Stimulated activated CD4-positive, alpha-beta T cell treated with anti-CD3 and anti-CD28 coated beads, Interleukin-4, amount 100 ng/mL, for 48 hours (primary cell): ENCODE measurements around the gene UNCX.
"Not testable (repeated sequence)": the region's sequence is repeated elsewhere in the genome, so short reads cannot be mapped to it uniquely, and the experiment has no call there.

Source experiments
- DNase-seq, 2 donors: peaks; one replicate each; pipeline ENCODE4 v3.0.0-alpha.2; 2020; ENCODE audit warnings: low read depth in 2 of 2

Gene UNCX

DNA sequence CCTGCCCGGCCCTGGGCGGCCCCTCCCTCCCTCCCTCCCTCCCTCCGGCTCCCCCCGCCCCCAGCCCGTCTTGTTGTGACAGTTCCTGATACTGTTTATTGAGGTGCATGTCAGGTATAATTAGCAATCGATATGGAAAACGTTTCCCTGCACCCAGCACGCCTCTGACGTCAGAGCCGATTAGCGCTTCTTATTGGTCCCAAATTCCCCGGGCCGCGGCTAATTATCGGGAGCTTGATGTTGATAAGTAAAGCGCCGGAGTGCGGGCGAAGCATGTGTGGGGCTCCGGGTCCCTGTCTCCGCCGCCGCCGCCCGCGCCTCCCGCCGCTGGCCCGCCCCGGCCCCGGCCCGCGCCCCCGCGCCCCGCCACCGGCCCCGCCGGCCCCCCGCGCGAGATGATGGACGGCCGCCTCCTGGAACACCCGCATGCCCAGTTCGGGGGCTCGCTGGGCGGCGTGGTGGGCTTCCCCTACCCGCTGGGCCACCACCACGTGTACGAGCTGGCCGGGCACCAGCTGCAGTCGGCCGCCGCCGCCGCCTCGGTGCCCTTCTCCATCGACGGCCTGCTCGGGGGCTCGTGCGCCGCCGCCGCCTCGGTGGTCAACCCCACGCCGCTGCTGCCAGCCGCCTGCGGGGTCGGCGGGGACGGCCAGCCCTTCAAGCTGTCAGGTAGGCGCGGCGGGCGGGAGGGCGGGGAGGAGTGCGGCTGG is at the start of gene UNCX:
Gene UNCX (plus strand): TSS at position 250 of the 710 bp plus-strand sequence. CDS start 146 bp downstream, at position 396.
- DNase-seq, result no peak

DNA sequence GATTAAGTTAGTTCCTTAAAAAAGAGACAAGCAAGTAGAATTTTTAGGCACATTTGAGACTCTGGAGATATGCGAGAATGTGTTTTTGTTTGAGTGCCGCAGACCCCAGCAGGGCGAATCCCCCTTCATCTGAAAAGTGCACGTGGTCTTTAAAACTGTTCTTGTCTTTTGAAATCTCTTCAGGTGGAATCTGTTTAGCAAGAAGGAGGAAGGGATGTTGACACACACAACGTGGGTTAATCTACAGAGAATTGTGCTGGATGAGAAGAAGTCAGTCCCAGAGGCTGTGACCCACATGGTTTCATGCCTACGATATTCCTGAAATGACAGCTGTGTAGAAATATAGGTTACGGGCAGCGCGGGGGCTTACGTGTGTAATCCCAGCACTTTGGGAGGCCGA is 45.5 kb upstream of the UNCX start:
- no peak for DNase-seq

DNA sequence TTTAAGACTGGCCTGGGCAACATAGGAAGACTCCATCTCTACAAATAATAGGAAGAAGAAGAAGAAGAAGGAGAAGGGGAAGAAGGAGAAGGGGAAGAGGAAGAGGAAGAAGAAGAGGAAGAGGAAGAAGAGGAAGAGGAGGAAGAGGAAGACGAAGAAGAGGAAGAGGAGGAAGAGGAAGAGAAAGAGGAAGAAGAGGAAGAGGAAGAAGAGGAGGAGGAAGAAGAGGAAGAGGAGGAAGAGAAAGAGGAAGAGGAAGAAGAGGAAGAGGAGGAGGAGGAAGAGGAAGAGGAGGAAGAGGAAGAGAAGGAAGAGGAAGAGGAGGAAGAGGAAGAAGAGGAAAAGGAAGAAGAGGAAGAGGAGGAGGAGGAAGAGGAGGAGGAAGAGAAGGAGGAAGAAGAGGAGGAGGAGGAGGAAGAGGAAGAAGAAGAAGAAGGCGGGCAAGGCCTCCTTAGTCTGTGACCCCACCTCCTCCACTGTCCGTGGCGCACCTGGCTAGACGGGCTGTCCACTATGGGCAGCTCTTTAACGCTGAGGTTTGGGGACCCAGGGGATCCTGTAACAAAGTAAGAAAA is 43.9 kb upstream of the UNCX start:
- no peak for DNase-seq

DNA sequence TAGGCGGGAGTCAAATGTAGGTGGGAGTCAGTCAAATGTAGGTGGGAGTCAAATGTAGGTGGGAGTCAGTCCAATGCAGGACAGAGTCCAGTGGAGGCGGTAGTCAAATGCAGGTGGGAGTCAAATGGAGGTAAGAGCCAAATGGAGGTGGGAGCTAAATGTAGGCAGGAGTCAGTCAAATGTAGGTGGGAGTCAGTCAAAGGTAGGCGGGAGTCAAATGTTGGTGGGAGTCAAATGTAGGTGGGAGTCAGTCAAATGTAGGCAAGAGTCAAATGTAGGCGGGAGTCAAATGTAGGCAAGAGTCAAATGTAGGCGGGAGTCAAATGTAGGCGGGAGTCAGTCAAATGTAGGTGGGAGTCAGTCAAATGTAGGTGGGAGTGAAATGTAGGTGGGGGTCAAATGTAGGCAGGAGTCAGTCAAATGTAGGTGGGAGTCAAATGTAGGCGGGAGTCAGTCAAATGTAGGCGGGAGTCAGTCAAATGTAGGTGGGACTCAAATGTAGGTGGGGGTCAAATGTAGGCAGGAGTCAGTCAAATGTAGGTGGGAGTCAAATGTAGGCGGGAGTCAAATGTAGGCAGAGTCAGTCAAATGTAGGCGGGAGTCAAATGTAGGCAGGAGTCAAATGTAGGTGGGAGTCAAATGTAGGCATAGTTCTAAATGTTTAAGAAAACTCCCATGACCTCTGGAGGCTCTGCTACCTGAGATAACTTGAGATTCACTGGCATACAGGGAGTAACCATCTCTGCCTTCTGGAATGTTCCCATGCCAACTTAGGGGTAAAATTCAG is 42.5 kb upstream of the UNCX start:
- DNase-seq, result no peak

DNA sequence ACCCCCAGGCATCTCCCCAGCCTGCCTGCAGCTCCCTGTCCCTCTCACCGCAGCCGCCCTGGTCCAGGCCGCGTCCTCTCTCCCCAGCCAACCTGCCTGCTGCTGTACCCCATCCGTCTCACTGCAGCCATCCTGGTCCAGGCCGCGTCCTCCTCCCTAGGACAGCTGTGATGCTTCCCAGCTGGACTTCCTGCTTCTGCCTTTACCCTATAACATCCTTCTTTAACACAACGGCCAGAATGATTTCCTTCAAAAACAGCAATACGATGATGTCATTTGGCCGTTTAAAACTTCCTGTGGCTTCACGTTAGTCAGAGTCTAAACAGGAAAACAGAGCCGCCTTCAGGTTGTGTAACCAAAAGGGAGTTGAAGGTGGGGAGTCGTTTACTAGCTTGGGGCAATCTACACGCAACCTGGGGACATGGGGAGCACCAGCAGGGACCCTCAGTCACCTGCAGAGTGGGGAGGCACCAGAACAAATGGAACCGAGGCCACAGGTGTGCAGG is 40.4 kb upstream of the UNCX start:
- no peak for DNase-seq

DNA sequence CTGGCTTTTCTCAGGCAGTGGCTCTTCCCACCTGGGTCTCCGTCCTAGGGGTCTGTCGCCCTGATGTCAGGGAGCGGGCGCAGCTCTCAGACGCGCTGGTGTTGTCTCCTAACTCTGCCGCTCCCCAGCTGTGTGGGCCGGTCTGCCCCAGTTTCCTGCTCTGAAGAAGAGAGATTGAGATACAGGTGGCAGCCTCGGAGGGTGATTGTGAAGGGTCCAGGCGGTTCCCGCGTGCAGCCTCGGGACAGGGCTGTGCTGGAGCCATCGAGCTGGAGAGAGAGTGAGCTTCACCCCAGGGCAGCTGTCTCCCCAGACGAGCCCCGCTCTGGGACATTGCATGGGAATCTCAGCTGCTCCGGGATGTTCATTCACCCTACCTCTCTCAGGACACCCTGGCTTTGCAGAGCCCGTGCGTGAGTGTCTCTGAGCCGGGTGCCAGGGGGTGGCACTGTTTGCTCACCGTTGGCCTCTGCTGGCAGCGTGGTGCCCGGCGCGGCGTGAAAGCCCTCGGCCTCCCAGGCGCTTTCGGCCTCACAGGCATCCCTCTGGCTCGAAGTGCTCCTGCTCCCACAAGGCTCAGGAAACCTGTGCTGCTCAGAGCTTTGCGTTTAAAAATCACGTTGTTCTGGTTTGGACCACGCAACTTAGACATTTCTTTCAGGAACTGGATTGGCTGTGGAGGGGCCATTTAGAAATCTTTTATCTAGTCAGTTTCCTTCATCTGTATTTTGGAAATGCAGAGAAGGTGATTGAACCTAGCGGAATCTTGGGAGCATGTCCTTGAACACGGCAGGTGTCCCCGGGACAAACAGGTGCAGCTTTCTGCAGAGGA is 38.9 kb upstream of the UNCX start:
- peak; percentile 17 to 26 for DNase-seq

DNA sequence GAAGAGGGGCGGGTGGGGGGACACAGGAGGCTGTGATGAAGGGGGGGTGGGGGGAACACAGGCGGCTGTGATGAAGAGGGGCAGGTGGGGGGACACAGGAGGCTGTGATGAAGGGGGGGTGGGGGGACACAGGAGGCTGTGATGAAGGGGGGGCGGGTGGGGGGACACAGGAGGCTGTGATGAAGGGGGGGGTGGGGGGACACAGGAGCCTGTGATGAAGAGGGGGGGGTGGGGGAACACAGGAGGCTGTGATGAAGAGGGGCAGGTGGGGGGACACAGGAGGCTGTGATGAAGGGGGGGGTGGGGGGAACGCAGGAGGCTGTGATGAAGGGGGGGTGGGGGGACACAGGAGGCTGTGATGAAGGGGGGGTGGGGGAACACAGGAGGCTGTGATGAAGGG is 36.2 kb upstream of the UNCX start:
- not testable (repeated sequence) for DNase-seq

DNA sequence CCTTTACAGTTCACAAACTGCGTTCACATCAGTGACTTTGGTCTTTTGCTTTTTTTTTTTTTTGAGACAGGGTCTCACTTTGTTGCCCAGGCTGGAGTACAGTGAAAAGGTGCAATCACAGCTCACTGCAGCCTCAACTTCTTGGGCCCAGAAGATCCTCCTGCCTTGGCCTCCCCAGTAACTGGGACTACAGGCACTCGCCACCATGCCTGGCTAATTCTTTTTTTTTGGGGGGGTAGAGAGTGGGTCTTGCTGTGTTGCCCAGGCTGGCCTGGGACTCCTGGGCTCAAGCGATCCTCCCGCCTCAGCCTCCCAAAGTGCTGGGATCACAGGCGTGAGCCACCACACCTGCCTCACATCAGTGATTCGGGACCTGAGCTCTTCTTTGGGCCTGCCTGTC is 35.7 kb upstream of the UNCX start:
- DNase-seq, result no peak

DNA sequence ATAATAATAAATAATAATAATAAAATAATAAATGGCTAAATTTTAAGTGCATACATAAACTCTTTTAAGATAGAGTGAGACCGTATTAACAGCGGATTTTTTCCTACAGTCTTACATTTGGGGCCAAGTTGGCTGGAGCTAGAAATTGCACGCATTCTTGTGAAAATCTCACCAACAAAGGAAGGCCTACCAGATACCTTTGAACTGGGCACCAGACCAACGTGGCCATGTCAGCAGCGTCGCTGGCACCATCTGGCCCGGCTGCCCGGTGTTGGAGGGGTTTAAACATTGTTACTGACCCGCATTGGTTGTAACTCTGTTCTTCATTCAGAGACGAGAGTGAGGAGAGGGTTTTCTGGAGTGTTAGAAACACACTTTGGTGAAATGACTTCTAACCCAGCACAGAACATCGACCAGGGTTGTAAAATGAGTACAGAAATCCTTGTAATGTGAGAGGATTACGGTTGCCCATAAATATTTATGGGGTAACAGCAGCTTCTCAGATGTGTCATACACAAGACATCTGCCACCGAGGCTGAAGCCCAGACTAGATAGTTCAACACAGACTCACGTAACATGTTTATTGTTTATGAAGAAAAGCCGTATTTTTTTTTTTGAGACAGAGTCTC is 34.6 kb upstream of the UNCX start:
- no peak for DNase-seq

DNA sequence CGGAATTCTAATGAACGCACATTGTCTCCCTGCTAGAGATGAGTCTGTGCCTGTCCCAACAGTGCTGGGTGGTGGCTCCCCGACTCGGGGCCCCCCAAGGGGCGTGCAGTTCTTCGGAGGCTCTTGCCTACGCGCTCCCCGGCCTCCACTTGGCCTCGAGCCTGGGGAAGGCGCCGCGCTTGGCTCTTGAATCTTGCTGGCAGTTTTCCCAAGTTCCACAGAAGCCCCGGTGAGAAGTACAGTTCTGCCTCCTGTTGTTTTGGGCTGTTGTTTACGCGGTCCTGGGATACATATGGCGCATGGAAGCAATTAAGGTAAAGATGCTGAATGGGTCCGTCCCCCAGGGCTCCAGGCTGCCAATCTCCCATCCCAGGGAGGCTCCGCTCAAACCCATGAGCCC is 32.6 kb upstream of the UNCX start:
- DNase-seq, result no peak

DNA sequence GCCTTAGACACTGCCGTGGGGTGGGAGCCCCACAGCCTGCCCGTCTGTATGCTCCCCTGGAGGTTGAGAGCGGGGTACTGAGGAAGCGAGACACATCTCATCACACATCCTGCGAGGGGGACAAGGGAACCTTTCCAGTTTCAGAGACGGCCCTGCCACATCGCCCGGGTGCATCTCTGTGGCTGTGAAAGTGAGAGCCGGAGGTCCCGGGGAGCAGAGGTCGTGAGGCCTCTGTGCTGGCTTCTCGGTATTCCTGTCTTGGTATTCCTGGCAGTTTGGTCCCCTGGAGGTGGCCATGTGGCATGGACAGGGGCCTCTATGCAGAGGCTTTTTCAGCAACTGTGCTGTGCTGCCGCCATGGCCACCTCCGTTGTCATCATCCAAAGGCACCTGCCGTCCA is 30.8 kb upstream of the UNCX start:
- DNase-seq, result no peak

DNA sequence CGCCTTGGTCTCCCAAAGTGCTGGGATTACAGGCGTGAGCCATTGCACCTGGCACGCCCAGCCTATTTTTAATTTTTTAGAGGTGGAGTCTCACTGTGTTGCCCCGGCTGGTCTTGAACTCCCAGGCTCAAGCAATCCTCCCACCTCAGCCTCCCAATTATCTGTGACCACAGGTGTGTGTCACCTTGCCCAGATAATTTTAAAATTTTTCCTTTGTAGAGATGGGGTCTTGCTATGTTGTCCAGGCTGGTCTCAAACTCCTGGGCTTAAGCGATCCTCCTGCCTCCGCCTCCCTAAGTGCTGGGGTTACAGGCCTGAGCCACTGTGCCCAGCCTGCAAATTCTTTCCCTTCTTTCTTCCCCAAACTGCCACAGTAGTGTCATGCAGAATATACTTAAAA is 29.8 kb upstream of the UNCX start:
- not testable (repeated sequence) for DNase-seq

DNA sequence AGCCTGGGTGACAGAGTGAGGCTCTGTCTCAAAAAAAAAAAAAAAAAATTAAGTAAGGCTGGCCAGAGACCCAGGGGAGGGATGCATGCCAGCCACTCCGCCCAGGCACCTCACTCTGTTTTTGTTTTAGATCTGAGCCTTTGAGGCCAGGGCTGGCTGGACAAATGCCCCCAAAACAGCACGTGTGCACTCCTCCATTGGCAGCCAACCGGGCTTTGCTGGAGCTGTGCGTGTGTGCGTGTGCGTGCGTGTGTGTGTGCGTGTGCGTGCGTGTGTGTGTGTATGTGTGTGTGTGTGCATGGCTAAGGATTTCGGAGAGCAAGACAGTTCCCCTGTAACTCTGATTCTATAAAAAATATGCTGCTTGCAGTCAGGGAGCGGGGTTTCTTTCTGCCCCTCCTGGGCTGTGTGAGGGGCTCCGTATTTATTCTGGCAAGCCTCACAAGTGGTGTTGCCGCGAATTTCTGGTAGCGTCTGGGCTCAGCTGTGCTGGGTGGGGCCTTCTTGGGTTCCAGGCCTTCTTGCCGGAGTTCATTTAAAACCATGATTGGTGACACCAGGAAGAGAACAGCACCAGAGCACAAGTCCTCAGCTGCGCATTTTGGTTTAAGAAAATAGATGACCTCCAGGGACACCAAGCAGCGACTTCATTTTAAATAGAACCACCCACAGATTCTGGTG is 28.1 kb upstream of the UNCX start:
- no peak for DNase-seq

DNA sequence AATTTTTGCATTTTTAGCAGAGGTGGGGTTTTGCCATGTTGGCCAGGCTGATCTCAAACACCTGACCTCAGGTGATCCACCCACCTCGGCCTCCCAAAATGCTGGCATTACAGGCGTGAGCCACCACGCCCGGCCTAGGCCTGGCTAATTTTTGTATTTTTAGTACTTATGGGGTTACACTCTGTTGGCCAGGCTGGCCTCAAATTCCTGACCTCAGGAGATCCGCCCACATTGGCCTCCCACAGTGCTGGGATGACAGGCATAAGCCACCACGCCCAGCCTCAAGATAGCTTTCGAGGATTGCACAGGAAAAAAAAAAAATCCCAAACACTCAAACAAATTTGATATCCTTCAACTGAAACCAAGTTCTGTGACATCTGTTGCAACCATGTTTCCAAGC is 26.9 kb upstream of the UNCX start:
- DNase-seq, result not testable (repeated sequence)

DNA sequence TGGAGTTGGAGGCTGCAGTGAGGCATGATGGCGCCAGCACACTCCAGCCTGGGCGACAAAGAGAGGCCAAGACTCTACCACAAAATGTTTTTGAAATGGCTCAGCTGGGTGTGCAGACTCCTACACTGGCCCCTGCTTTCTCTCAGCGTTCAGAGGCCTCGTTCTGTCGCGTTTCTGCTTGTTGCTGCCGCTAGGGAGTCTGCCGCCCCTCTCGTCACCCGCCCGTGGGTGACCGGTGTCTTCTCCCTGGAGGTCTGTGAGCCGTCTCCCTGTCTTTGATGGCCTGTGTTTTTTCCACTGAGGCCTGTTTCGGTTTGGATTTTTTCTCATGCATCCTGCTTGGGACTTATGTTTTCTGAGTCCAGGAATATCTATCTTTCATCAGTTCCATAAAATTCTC is 23.6 kb upstream of the UNCX start:
- DNase-seq, result no peak

DNA sequence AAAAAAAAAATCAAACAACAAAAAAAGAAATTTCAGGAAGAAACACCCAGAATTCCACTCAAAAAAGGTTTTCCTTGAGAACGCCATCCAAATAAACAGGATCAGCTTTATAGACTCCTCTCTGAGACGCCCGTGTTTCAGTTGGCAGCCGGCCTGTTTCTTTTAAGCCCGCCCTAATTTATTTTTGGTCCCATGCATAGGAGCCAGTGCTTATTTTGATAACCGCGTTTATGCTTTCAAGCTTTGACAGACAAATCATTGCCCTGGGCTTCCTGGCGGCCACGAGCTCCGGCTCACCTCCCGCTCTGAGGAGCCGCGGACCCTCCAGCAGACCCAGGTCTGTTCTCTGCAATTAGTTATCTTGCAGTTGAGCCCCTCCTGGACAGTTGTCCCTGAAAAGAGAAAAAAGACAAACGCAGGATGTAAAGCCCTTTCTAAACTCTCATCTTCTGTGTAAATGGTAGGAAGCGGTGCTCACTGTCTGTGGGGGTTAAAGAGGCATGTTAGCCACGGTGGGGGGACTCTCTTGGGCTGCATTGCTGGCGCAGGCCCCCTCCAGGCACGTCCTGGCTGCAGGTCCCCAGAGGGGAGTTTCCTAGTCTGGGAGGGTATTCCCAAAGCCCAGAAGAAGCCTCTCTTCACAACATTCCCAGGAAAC is 22.2 kb upstream of the UNCX start:
- DNase-seq, result no peak

DNA sequence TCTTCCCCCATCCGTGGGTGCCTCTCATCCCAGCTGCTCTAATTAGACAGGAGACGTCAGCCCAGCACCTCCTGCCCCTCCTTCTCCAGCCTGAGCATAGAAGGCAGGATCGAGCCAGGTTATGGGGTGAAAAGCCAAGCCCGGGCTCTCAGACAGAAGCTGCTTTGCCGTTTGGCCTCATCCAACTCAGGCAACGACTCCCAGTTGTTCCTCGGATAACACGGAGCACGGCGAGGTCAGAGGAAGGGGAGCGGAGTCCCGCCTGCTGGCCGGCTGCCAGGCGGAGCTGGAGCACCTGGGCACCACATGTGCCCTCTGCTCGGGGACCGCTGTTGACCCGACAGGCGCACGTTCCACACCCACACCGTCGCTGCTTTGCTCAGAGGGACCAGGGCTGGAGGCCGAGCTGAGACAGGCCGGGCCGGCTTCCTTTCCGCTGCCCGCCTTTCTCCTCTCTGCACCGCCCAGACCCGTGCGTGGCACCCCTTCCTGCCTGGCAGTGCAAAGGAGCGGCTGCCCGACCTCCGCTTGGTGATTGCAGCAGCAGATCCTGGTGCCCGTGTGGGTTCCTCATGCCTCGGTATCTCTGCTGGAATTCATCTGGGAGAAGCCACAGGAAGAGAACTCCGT is 21.6 kb upstream of the UNCX start:
- no peak for DNase-seq

DNA sequence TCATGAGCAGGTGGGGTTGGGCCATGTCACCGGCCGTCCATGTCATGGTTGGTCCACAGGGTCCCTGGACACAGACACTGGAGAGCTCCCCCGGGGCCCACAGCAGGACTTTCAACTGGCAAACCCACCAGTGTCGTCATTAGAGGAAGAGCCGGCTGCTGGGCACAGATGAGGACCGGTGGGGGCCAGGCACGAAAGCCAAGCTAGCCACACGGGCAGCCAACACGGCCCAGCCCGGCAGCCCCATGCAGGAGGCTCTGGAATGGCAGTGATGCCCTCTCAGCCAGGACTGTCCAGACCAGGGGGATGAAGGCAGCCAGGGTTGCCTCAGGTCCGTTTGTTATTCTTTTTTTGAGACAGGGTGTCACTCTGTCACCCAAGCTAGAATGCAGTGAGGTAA is 21.1 kb upstream of the UNCX start:
- no peak for DNase-seq

DNA sequence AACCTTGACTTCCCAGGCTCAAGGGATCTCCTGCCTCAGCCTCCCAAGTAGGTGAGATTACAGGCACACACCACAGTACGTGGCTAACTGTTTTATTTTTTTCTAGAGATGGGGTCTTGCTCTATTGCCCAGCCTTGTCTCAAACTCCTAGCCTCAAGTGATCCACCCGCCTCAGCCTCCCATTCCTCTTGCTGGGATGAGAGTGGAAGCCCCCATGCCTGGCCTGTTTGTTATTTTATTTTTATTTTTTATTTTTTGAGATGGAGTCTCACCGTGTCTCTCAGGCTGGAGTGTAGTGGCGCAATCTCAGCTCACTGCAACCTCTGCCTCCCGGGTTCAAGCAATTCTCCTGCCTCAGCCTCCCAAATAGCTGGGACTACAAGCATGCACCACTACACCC is 20.6 kb upstream of the UNCX start:
- not testable (repeated sequence) for DNase-seq

DNA sequence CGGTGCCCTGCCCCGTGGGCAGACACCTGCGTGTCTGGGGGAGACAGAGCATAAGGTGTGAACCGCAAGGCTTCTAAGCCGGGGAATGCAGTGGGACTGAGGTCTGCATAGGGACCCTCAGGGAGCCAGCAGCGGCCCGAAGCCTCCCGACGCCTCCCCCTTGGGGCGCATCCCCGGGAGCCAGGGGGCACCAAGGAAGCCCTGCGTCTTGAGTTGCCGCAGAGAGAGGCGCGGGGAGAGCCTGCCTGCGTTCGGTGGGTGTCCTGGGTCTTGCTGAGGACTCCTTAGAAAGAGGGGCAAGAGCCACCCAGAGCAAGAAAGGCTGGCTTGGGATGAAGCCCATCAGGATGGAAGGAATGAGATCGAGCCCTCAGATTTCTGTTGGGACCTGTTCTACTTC is 18.2 kb upstream of the UNCX start:
- no peak for DNase-seq
